Measurements from ENCODE around the gene SLC35F3.
A peak's percentile ranks its signal among the peaks of the same experiment; 100 is the strongest.

Gene SLC35F3

GRCh38 chr1:234265321-234265720 is 360.8 kb downstream of the SLC35F3 start:
- no peak for DNase-seq

- DNase-seq, result no peak
These were observed 361.4 kb downstream of the SLC35F3 start for GRCh38 chr1:234265861-234266260.

- no peak for DNase-seq
These were observed 365.6 kb downstream of the SLC35F3 start for GRCh38 chr1:234270093-234270492.

GRCh38 chr1:234270581-234271242 is 366.2 kb downstream of the SLC35F3 start:
- DNase-seq, result no peak

GRCh38 chr1:234271243-234271606 is 366.7 kb downstream of the SLC35F3 start:
- no peak for DNase-seq

GRCh38 chr1:234272656-234273312 is 368.3 kb downstream of the SLC35F3 start:
- no peak for DNase-seq

- DNase-seq, result no peak
These were observed 369.5 kb downstream of the SLC35F3 start for GRCh38 chr1:234273981-234274380.

GRCh38 chr1:234276151-234276788 is 371.8 kb downstream of the SLC35F3 start:
- DNase-seq, result no peak

GRCh38 chr1:234277161-234277868 is 372.8 kb downstream of the SLC35F3 start:
- DNase-seq, result peak; percentile 30

GRCh38 chr1:234279021-234279420 is 374.5 kb downstream of the SLC35F3 start:
- DNase-seq, result no peak

- no peak for DNase-seq
These were observed 376.0 kb downstream of the SLC35F3 start for GRCh38 chr1:234280500-234280899.

GRCh38 chr1:234281826-234282489 is 377.5 kb downstream of the SLC35F3 start:
- peak; percentile 55 for DNase-seq

- DNase-seq, result no peak
These were observed 381.7 kb downstream of the SLC35F3 start for GRCh38 chr1:234286206-234286605.

- no peak for DNase-seq
These were observed 384.5 kb downstream of the SLC35F3 start for GRCh38 chr1:234288946-234289345.

- no peak for DNase-seq
These were observed 385.2 kb downstream of the SLC35F3 start for GRCh38 chr1:234289538-234290305.

GRCh38 chr1:234292011-234292410 is 387.5 kb downstream of the SLC35F3 start:
- no peak for DNase-seq

- no peak for DNase-seq
These were observed 388.1 kb downstream of the SLC35F3 start for GRCh38 chr1:234292548-234292947.

- DNase-seq, result no peak
These were observed 389.8 kb downstream of the SLC35F3 start for GRCh38 chr1:234294109-234294817.

- no peak for DNase-seq
These were observed 390.6 kb downstream of the SLC35F3 start for GRCh38 chr1:234295068-234295467.

- no peak for DNase-seq
These were observed 391.1 kb downstream of the SLC35F3 start for GRCh38 chr1:234295626-234296025.

GRCh38 chr1:234296496-234296895 is 392.0 kb downstream of the SLC35F3 start:
- DNase-seq, result no peak

GRCh38 chr1:234297668-234298067 is 393.2 kb downstream of the SLC35F3 start:
- DNase-seq, result no peak

Measured in midbrain (tissue), 1 donor.